SK-N-MC (cell line): Measurements from ENCODE around the gene NES.
A peak's percentile ranks its signal among the peaks of the same experiment; 100 is the strongest.

Experiments used
- DNase-seq: peaks from one replicate; pipeline ENCODE4 v3.0.0-alpha.2; 2011; ENCODE audit warnings: low read depth, low spot score
- H3K27ac ChIP-seq: fragments of 200-600 bp; sonication (generic); 2 replicates; pipeline ENCODE4 v1.5.1; 2016; ENCODE audit warnings: mixed run types
- H3K36me3 ChIP-seq: fragments of 200-600 bp; sonication (generic); 2 replicates; pipeline ENCODE4 v1.6.1; 2017; ENCODE audit warnings: antibody characterized with exemption, low read length, mixed read lengths; ENCODE audit not compliant: insufficient read depth
- H3K4me3 ChIP-seq: fragments of 200-600 bp; sonication (generic); 2 replicates; pipeline ENCODE4 v1.5.1; 2016
- H3K9ac ChIP-seq: fragments of 200-600 bp; sonication (generic); 2 replicates; pipeline ENCODE4 v1.8.0; 2017; ENCODE audit warnings: mixed run types, mixed read lengths; ENCODE audit not compliant: insufficient read length
- H3K9me3 ChIP-seq: fragments of 200-600 bp; sonication (generic); 2 replicates; pipeline ENCODE4 v1.6.1; 2017; ENCODE audit warnings: low read depth, mild to moderate bottlenecking, antibody characterized with exemption, low read length, moderate library complexity, mixed read lengths
- EZH2 ChIP-seq: fragments of 200-600 bp; sonication (generic); IDR thresholded peaks from one replicate; pipeline ENCODE4 v1.6.1; 2017; ENCODE audit warnings: antibody characterized with exemption
- FOXP2 ChIP-seq: optimal IDR thresholded peaks from 2 replicates; pipeline ENCODE3; 2011; ENCODE audit warnings: mild to moderate bottlenecking, moderate library complexity; ENCODE audit not compliant: insufficient read depth; ENCODE audit errors: extremely low read length, control extremely low read depth
- POLR2AphosphoS5 ChIP-seq: IDR thresholded peaks from 2 replicates; pipeline ENCODE4 v1.6.1; 2012; ENCODE audit warnings: mild to moderate bottlenecking, low read depth, low read length, borderline replicate concordance

The NES gene

DNA sequence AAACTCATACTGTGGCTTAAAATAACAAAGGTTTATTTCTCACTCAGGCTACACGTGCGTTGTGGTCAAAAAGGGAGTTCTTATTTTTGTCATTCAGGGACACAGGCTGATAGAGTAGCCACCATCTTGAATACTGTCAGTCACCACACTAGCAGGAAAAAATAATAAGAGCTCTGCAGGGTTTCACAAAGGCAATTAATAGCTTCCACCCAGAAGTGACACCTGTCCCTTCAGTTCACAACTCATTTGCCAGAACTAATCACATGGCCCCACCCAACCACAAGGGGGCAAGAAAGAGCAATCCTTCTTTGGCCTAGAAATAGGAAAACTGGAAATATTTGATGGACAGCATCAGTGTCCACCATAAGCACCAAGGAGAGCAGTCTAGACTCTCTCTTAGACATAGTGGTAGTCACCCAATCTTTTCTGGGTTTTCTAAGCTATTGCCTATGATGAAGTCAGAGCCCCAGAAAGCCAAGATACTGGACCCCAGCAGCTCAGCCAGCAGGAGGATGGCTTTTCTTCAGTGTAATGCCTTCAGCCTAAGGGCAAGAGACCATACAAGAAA is 49.8 kb downstream of the NES start:
- H3K27ac ChIP-seq, result no peak overlapping the region
- no peak overlapping the region for H3K9ac ChIP-seq
- DNase-seq, result no peak
- H3K9me3 ChIP-seq, result no peaks in the 10 kb centered on the region
- H3K4me3 ChIP-seq, result no peak overlapping the region
- H3K36me3 ChIP-seq, result no peaks in the 10 kb centered on the region
- no peak for TF ChIP-seq POLR2AphosphoS5
- no peak for TF ChIP-seq FOXP2
- TF ChIP-seq EZH2, result no peak

- H3K36me3 ChIP-seq, result no peaks in the 10 kb centered on the region
- H3K27ac ChIP-seq, result no peak overlapping the region
- H3K4me3 ChIP-seq, result no peak overlapping the region
- no peak for TF ChIP-seq EZH2
- no peak for TF ChIP-seq POLR2AphosphoS5
- no peak for TF ChIP-seq FOXP2
- DNase-seq, result no peak
- no peak overlapping the region for H3K9ac ChIP-seq
- H3K9me3 ChIP-seq, result no peaks in the 10 kb centered on the region
Observed at GRCh38 chr1:156626079-156626438, 51.1 kb downstream of the NES start.

GRCh38 chr1:156625436-156626078 is 51.6 kb downstream of the NES start:
- peak overlapping the region; percentile 43 for H3K4me3 ChIP-seq
- no peak for TF ChIP-seq FOXP2
- TF ChIP-seq EZH2, result peak; percentile 92
- TF ChIP-seq POLR2AphosphoS5, result no peak
- H3K9me3 ChIP-seq, result no peaks in the 10 kb centered on the region
- H3K9ac ChIP-seq, result no peak overlapping the region
- no peak for DNase-seq
- no peaks in the 10 kb centered on the region for H3K36me3 ChIP-seq
- no peak overlapping the region for H3K27ac ChIP-seq

DNA sequence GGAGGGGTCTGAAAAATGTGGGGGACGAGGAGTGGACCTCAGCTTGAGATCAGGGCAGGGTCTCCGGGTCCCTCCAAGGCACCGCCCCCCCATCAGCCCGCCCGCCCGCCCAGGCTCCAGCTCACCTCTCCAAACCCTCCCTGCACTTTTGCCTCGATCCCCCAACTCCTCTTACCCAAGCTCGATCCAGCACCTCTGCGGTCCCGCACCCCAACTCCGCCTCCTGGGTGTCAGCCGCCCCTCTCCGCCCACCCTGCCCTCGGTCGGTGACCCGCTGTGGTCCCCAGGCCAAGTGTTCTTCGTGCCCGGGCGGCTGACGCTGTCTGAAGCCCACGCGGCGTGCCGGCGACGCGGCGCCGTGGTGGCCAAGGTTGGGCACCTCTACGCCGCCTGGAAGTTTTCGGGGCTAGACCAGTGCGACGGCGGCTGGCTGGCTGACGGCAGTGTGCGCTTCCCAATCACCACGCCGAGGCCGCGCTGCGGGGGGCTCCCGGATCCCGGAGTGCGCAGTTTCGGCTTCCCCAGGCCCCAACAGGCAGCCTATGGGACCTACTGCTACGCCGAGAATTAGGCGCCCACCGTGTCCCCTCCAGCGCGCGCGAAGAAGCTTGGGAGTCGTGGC is 52.3 kb downstream of the NES start:
- Histone ChIP-seq H3K9me3 (no peaks in the 10 kb centered on the region), H3K27ac (no peak overlapping the region), H3K36me3 (no peaks in the 10 kb centered on the region), H3K9ac (no peak overlapping the region), H3K4me3 (peak overlapping the region; percentile 58)
- no peak for TF ChIP-seq POLR2AphosphoS5
- no peak for TF ChIP-seq EZH2
- TF ChIP-seq FOXP2, result no peak
- no peak for DNase-seq

DNA sequence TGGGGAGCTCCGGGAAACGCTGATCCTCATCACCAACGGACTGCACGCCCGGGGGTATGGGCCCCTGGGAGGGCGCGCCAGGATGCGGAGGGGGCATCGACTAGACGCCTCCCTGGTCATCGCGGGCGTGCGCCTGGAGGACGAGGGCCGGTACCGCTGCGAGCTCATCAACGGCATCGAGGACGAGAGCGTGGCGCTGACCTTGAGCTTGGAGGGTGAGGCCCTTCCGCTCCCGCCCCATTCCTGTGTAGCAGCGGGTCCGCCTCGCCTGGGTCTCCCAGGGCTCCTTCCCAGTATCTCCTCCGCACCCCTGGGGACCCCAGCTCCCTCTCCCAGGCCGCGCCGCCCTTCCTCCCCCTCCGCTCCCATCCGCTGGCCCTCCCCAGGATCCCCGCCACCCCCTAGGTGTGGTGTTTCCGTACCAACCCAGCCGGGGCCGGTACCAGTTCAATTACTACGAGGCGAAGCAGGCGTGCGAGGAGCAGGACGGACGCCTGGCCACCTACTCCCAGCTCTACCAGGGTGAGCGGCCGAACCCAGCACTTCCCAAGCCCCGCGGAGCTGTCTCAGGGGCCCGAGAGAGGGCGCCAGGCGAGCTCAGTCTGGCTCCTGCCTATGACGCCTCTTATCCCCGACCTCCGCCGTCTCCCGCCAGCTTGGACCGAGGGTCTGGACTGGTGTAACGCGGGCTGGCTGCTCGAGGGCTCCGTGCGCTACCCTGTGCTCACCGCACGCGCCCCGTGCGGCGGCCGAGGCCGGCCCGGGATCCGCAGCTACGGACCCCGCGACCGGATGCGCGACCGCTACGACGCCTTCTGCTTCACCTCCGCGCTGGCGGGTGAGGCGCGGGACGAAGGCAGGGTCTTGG is 53.0 kb downstream of the NES start:
- no peak for DNase-seq

DNA sequence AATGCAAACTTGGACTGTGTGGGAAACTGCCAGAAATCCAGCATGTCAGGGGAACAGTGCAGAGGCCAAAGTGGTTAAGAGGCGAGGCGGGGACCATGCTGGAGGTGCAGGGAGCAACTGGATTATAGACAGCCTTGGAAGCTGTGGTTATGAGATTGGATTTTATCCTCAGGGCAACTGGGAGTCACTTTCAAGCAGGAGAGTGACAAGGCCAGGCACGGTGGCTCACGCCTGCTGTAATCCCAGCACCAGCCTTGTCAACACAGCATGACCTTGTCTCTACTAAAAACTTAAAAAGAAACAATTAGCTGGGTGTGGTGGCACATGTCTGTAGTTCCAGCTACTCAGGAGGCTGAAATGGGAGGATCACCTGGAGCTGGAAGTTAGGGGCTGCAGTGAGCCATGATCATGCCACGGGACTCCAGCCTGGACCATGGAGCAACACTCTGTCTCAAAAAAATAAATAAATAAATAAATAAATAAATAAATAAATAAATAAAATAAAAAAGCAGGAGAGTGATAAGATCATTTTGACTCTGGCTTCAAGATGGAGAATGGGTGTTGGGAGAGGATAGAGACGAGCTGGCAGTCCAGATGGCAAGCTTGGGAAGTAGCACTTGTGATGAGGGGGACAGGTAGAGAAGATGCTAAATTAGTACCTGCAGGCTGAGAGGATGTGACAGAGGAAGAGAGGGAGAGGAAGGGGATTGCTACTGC is 54.5 kb downstream of the NES start:
- Histone ChIP-seq H3K4me3 (no peak overlapping the region), H3K27ac (no peak overlapping the region), H3K9me3 (no peaks in the 10 kb centered on the region), H3K36me3 (no peaks in the 10 kb centered on the region), H3K9ac (no peak overlapping the region)
- no peak for DNase-seq
- TF ChIP-seq POLR2AphosphoS5 (no peak), FOXP2 (no peak), EZH2 (no peak)

More for the DNA sequence above, 53.0 kb downstream of the NES start:
- H3K36me3 ChIP-seq, result no peaks in the 10 kb centered on the region
- H3K9me3 ChIP-seq, result no peaks in the 10 kb centered on the region
- peak overlapping the region; percentile 58; the same call in 1 of the 2 replicates for H3K4me3 ChIP-seq
- no peak overlapping the region for H3K27ac ChIP-seq
- TF ChIP-seq POLR2AphosphoS5 (no peak), EZH2 (no peak), FOXP2 (no peak)
- H3K9ac ChIP-seq, result no peak overlapping the region

GRCh38 chr1:156619582-156619955 is 57.6 kb downstream of the NES start:
- no peak overlapping the region for H3K4me3 ChIP-seq
- no peaks in the 10 kb centered on the region for H3K9me3 ChIP-seq
- H3K27ac ChIP-seq, result no peak overlapping the region
- DNase-seq, result no peak
- H3K36me3 ChIP-seq, result no peaks in the 10 kb centered on the region
- TF ChIP-seq FOXP2 (no peak), POLR2AphosphoS5 (no peak), EZH2 (no peak)
- H3K9ac ChIP-seq, result no peak overlapping the region

- no peak within 1 kb of the TSS for H3K4me3 ChIP-seq
Observed at GRCh38 chr1:156618853-156619581, 58.2 kb downstream of the NES start, which contains the start of gene HAPLN2. Gene HAPLN2, plus strand, starts transcription at chr1:156619415. Its CDS starts 4,076 bp downstream, at chr1:156623491.

More at GRCh38 chr1:156618853-156619581, 58.2 kb downstream of the NES start, which contains the start of gene HAPLN2:
- Histone ChIP-seq H3K9ac (no peak within 1 kb of the TSS), H3K9me3 (no peaks in the 10 kb centered on the region), H3K27ac (no peak within 1 kb of the TSS), H3K36me3 (no peaks in the 10 kb centered on the region)
- TF ChIP-seq POLR2AphosphoS5 (no peak), EZH2 (no peak), FOXP2 (no peak)
- DNase-seq, result no peak
